Measurements from ENCODE around the gene PRICKLE1.
"Not testable (repeated sequence)": the region's sequence is repeated elsewhere in the genome, so short reads cannot be mapped to it uniquely, and the experiment has no call there.

PRICKLE1 gene

GRCh38 chr12:42552822-42553221 is 36.7 kb downstream of the PRICKLE1 start:
- no peak for DNase-seq

GRCh38 chr12:42550800-42551199 is 38.7 kb downstream of the PRICKLE1 start:
- DNase-seq, result no peak

GRCh38 chr12:42546709-42547108 is 42.8 kb downstream of the PRICKLE1 start:
- DNase-seq, result no peak

- no peak for DNase-seq
These were observed 47.6 kb downstream of the PRICKLE1 start for GRCh38 chr12:42541965-42542364.

- DNase-seq, result not testable (repeated sequence)
These were observed 48.2 kb downstream of the PRICKLE1 start for GRCh38 chr12:42541308-42541707.

GRCh38 chr12:42539696-42540095 is 49.9 kb downstream of the PRICKLE1 start:
- DNase-seq, result no peak

- no peak for DNase-seq
These were observed 51.3 kb downstream of the PRICKLE1 start for GRCh38 chr12:42538203-42538602.

- no peak for DNase-seq
These were observed 55.2 kb downstream of the PRICKLE1 start for GRCh38 chr12:42534184-42534838.

- DNase-seq, result no peak
These were observed 59.3 kb downstream of the PRICKLE1 start for GRCh38 chr12:42530284-42530683.

GRCh38 chr12:42525444-42525843 is 64.1 kb downstream of the PRICKLE1 start:
- DNase-seq, result no peak

- no peak for DNase-seq
These were observed 64.8 kb downstream of the PRICKLE1 start for GRCh38 chr12:42524716-42525115.

GRCh38 chr12:42516573-42516972 is 73.0 kb downstream of the PRICKLE1 start:
- DNase-seq, result no peak

- DNase-seq, result no peak
These were observed 77.9 kb downstream of the PRICKLE1 start for GRCh38 chr12:42511656-42512055.

GRCh38 chr12:42510823-42511222 is 78.7 kb downstream of the PRICKLE1 start:
- no peak for DNase-seq

- no peak for DNase-seq
These were observed 80.6 kb downstream of the PRICKLE1 start for GRCh38 chr12:42508913-42509460.

- no peak for DNase-seq
These were observed 82.0 kb downstream of the PRICKLE1 start for GRCh38 chr12:42507565-42507964.

- no peak for DNase-seq
These were observed 82.5 kb downstream of the PRICKLE1 start for GRCh38 chr12:42507081-42507480.

- no peak for DNase-seq
These were observed 85.5 kb downstream of the PRICKLE1 start for GRCh38 chr12:42504049-42504448.

GRCh38 chr12:42502682-42503081 is 86.9 kb downstream of the PRICKLE1 start:
- DNase-seq, result no peak

GRCh38 chr12:42498549-42499247 is 90.8 kb downstream of the PRICKLE1 start:
- DNase-seq, result no peak

GRCh38 chr12:42496886-42497285 is 92.7 kb downstream of the PRICKLE1 start:
- DNase-seq, result no peak

- no peak for DNase-seq
These were observed 94.3 kb downstream of the PRICKLE1 start for GRCh38 chr12:42495244-42495643.

GRCh38 chr12:42492267-42492666 is 97.3 kb downstream of the PRICKLE1 start:
- no peak for DNase-seq

- no peak for DNase-seq
These were observed 99.2 kb downstream of the PRICKLE1 start for GRCh38 chr12:42490261-42490842.

All from activated CD4-positive, alpha-beta T cell treated with anti-CD3 and anti-CD28 coated beads, Interleukin-2, amount 50 U/mL, for 48 hours (primary cell).